HEK293T (cell line): ENCODE data around the gene MYO18B.

Experiments used
- CTCF ChIA-PET: fragments of 350-600 bp; formaldehyde crosslinking; extraction: SDS; loops from one replicate; lab custom pipeline; 2021; ENCODE audit warnings: antibody characterized with exemption, inconsistent platforms; lab: Yijun Ruan, JAX
- POLR2A ChIA-PET: fragments of 350-600 bp; formaldehyde crosslinking; extraction: SDS; loops from one replicate; lab custom pipeline; 2020; ENCODE audit warnings: antibody characterized with exemption, inconsistent platforms; lab: Yijun Ruan, JAX
- DNase-seq: peaks from one replicate; pipeline ENCODE4 v3.0.0; 2012; ENCODE audit warnings: mixed read lengths; ENCODE audit errors: extremely low spot score
- ARNT ChIP-seq: fragments of 450-650 bp; IDR thresholded peaks from 2 replicates; pipeline ENCODE4 v1.6.1; 2017; ENCODE audit warnings: mild to moderate bottlenecking
- BHLHE40 ChIP-seq: fragments of 450-650 bp; IDR thresholded peaks from 2 replicates; pipeline ENCODE4 v1.6.1; 2016; ENCODE audit warnings: mild to moderate bottlenecking, moderate library complexity, borderline replicate concordance
- CTBP1 ChIP-seq: fragments of 450-650 bp; IDR thresholded peaks from 2 replicates; pipeline ENCODE4 v1.6.1; 2016; ENCODE audit warnings: borderline replicate concordance
- ELF4 ChIP-seq: fragments of 450-650 bp; IDR thresholded peaks from 2 replicates; pipeline ENCODE4 v1.6.1; 2017; ENCODE audit warnings: antibody characterized with exemption
- FOXA1 ChIP-seq: fragments of 450-650 bp; IDR thresholded peaks from 2 replicates; pipeline ENCODE4 v1.6.1; 2016; ENCODE audit warnings: mild to moderate bottlenecking
- FOXK2 ChIP-seq: fragments of 450-650 bp; IDR thresholded peaks from 2 replicates; pipeline ENCODE4 v1.6.1; 2016; ENCODE audit warnings: mild to moderate bottlenecking
- FOXM1 ChIP-seq: fragments of 450-650 bp; IDR thresholded peaks from 2 replicates; pipeline ENCODE4 v1.6.1; 2017; ENCODE audit warnings: mild to moderate bottlenecking, borderline replicate concordance
- HDGF ChIP-seq: fragments of 450-650 bp; IDR thresholded peaks from 2 replicates; pipeline ENCODE4 v1.6.1; 2017; ENCODE audit warnings: antibody characterized with exemption, borderline replicate concordance
- L3MBTL2 ChIP-seq: fragments of 450-650 bp; conservative IDR thresholded peaks from 2 replicates; pipeline ENCODE4 v1.6.1; 2016; ENCODE audit warnings: mild to moderate bottlenecking
- LEF1 ChIP-seq: fragments of 450-650 bp; IDR thresholded peaks from 2 replicates; pipeline ENCODE4 v1.6.1; 2017; ENCODE audit warnings: mild to moderate bottlenecking, borderline replicate concordance
- NFRKB ChIP-seq: fragments of 450-650 bp; IDR thresholded peaks from 2 replicates; pipeline ENCODE4 v1.6.1; 2016; ENCODE audit warnings: mild to moderate bottlenecking, moderate library complexity
- SP1 ChIP-seq: fragments of 450-650 bp; IDR thresholded peaks from 2 replicates; pipeline ENCODE4 v1.6.1; 2017
- SUZ12 ChIP-seq: fragments of 450-650 bp; IDR thresholded peaks from 2 replicates; pipeline ENCODE4 v1.6.1; 2016; ENCODE audit warnings: mild to moderate bottlenecking
- TARDBP ChIP-seq: fragments of 450-650 bp; IDR thresholded peaks from 2 replicates; pipeline ENCODE4 v1.6.1; 2016
- ZNF384 ChIP-seq: fragments of 450-650 bp; IDR thresholded peaks from 2 replicates; pipeline ENCODE4 v1.6.1; 2016
- TF ChIP-seq, protein P1 (sequence below): fragments of 450-650 bp; IDR thresholded peaks from 2 replicates; pipeline ENCODE4 v1.6.1; 2016

Gene MYO18B

GRCh38 chr22:25898707-25899365 is 156.8 kb downstream of the MYO18B start:
- ChIA-PET CTCF (no interaction called here), POLR2A (no interaction called here)
- TF ChIP-seq SUZ12 (no peak), ELF4 (no peak), ARNT (no peak), ZNF384 (no peak), L3MBTL2 (no peak), NFRKB (no peak), HDGF (no peak)
- TF ChIP-seq, protein P1, sequence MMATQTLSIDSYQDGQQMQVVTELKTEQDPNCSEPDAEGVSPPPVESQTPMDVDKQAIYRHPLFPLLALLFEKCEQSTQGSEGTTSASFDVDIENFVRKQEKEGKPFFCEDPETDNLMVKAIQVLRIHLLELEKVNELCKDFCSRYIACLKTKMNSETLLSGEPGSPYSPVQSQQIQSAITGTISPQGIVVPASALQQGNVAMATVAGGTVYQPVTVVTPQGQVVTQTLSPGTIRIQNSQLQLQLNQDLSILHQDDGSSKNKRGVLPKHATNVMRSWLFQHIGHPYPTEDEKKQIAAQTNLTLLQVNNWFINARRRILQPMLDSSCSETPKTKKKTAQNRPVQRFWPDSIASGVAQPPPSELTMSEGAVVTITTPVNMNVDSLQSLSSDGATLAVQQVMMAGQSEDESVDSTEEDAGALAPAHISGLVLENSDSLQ = no peak
- peak; percentile 41 for DNase-seq

- CTCF ChIA-PET = no interaction called here
- POLR2A ChIA-PET = no interaction called here
- DNase-seq = no peak
- no peak for TF ChIP-seq SUZ12
- TF ChIP-seq NFRKB = no peak
- no peak for TF ChIP-seq L3MBTL2
- TF ChIP-seq LEF1 = no peak
- TF ChIP-seq ZNF384 = no peak
- TF ChIP-seq FOXM1 = no peak
- TF ChIP-seq, protein P1 = no peak
- TF ChIP-seq ELF4 = no peak
- no peak for TF ChIP-seq TARDBP
- TF ChIP-seq FOXK2 = no peak
- no peak for TF ChIP-seq FOXA1
- no peak for TF ChIP-seq HDGF
- no peak for TF ChIP-seq SP1
- TF ChIP-seq BHLHE40 = no peak
- no peak for TF ChIP-seq ARNT
- no peak for TF ChIP-seq CTBP1
These were observed 157.6 kb downstream of the MYO18B start for GRCh38 chr22:25899566-25899965.

GRCh38 chr22:25900390-25900789 is 158.4 kb downstream of the MYO18B start:
- CTCF ChIA-PET = interaction anchor here (0.6 kb wide), 1 partner anchor 56 kb away, joined by 3 read pairs; no protein-coding TSS in a partner anchor

DNA sequence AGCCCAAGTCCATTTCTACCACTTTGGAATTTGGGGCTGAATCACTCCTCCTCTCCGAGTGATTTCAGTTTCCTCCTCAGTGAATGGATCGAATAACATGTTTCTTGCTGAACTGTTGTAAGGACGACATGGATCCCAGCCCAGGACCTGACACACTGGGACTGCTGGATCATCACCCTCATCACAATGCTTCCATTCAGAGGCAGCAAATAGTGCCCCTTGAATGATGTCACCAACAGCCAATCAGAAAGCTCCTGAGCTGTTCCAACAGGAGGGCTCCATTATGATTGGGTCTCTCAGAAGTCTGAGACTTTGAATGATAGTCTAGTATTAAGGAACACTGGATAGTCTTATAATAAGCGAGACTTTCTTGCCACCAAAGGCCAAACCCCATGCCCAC is 158.9 kb downstream of the MYO18B start:
- POLR2A ChIA-PET = no interaction called here
- no peak for DNase-seq
- TF ChIP-seq SUZ12 (no peak), NFRKB (no peak)
- TF ChIP-seq, protein P1 = peak; percentile 62
- CTCF ChIA-PET = interaction anchor here (0.6 kb wide), 1 partner anchor 55 kb away, joined by 3 read pairs; no protein-coding TSS in a partner anchor

More at GRCh38 chr22:25900390-25900789, 158.4 kb downstream of the MYO18B start:
- POLR2A ChIA-PET = no interaction called here
- no peak for DNase-seq
- TF ChIP-seq ARNT (no peak), NFRKB (no peak), TARDBP (no peak), LEF1 (no peak), HDGF (no peak), SUZ12 (no peak), L3MBTL2 (no peak), SP1 (no peak), CTBP1 (no peak), ELF4 (no peak), FOXA1 (no peak), FOXM1 (no peak), ZNF384 (no peak), BHLHE40 (no peak), FOXK2 (no peak)
- TF ChIP-seq, protein P1 = no peak

GRCh38 chr22:25902402-25902801 is 160.4 kb downstream of the MYO18B start:
- TF ChIP-seq ARNT = no peak
- ChIA-PET POLR2A (no interaction called here), CTCF (interaction anchor here (0.7 to 1.2 kb wide), 3 partner anchors 16 to 483 kb away, joined by 3 to 4 read pairs (median 4); no protein-coding TSS in a partner anchor)
- DNase-seq = no peak

DNA sequence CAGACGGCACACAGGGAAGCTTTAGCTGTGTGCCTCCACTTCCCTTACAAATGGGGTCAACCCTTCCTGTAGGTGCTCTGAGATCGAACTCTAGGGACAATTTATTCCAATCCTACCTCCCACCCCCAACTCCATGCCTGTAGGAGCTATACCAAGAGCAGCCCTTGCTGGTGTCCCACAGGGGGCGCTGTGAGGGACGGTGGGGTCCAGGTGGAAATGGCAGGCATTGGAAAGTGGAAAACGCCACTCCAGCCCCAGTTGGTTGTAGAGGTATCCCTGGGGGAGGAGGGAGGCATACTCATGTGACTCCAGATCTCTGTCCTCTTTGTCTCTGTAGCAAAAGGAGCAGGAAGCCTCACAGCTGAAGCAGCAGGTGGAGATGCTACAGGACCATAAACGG is 161.3 kb downstream of the MYO18B start:
- CTCF ChIA-PET = interaction anchor here (0.6 to 1.6 kb wide), 11 partner anchors 10 to 513 kb away, joined by 3 to 7 read pairs (median 4); no protein-coding TSS in a partner anchor
- TF ChIP-seq SP1 (no peak), CTBP1 (no peak), NFRKB (no peak), L3MBTL2 (no peak), ELF4 (no peak), LEF1 (no peak), ARNT (no peak), ZNF384 (no peak), TARDBP (no peak), HDGF (no peak), SUZ12 (no peak), BHLHE40 (no peak), FOXK2 (no peak), FOXM1 (no peak), FOXA1 (no peak)
- TF ChIP-seq, protein P1 = no peak
- POLR2A ChIA-PET = no interaction called here
- DNase-seq = peak; percentile 61
